Activated CD4-positive, CD25-positive, alpha-beta regulatory T cell treated with anti-CD3 and anti-CD28 coated beads, Interleukin-2, amount 50 U/mL, for 72 hours (primary cell): ENCODE results near the gene UFSP2.

Experiments
- DNase-seq: peaks from one replicate; pipeline ENCODE4 v3.0.0; 2021

The UFSP2 gene

DNA sequence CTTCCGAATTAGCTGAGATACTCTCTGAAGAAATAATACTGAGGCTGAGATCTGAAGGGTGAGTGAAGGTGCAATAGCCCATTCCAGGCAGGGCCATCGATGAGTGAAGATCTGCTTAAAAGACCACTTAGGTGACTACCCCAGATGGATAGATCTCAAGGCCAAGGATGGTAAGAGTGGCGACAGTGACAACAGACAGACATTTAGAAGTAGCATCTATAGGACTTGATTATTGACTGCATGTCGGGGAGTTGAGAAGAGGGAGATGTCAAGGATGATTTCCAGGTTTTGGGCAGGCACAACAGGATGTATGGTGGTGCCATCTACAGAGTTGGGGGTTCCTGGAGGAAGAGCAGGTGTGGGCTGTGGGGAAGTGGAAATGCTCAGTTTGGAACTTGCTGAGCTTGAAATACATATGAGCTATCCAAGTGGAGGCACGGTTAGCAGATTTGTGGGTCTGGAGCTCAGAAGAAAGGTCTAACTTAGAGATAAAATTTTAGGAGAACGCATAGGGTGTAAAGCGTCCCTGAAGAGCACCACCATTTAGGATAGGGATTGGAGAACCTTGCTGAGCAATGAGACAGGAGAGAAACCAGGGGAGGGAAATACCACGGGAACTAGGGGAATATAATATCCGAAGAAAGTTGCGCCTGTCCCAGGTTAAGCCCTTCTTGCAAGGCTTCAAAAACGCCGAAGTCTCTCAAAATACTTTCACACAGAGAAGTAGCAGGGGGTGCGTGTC, 688 bp downstream of the UFSP2 start:
- no peak for DNase-seq

- DNase-seq: no peak
These were observed 4.2 kb downstream of the UFSP2 start for GRCh38 chr4:185421366-185422124.

- DNase-seq: no peak
These were observed 8.8 kb downstream of the UFSP2 start for GRCh38 chr4:185416955-185417354.

DNA sequence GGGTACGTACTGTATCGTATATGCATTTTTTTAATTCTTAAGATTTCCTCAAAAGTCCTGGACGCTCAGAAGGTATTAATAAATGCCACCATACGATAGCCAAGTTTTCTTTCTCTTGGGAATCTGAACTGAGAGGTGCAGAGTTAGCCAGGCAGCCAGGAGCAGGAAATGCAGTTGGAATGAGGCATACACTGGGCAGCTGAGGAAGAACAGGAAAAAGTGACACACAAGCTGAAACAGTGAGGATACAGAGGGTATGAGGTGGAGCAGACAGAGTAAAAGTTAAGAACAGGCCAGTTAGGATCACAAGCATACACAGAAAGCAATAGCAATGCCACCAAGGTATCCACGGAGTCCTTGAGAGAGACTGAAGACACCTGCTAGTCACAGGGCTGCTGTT, 13.4 kb downstream of the UFSP2 start:
- no peak for DNase-seq

DNA sequence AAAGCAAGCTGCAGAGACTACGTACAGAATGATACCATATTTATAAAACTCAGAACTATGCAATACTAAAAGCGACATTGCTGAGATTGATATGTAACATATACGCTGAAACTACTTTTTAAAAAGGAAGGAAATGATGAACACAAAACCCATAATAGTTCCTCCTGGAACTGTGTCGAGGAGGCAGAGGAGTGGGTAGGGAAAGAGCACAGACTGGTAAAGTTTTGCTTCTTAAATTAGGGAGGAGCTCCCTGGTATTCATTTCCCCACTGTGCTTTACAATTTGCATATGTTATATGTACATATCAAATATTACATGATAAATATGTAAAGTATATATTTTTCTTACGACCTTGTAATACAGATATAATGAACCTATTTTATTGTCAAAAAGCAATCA, 13.9 kb downstream of the UFSP2 start:
- no peak for DNase-seq

DNA sequence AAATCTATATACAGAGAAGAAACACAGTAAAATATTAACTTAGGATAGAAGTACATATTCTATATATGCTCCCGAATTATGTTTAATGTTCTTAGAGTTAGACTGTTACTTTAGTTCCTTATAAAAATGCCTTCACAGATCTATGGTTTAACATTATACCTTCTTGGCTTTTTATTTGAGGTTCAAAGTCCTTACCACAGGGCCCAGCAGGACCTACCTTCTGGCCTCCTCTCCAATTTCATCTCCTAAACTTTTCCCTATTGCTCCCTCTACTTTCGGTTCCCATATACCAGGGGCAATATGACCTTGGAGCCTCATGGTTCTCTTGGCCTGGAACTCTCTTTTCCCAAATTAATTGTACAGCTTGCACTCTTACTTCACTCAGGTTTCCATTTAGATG, 17.3 kb downstream of the UFSP2 start:
- no peak for DNase-seq

GRCh38 chr4:185405296-185405999, 20.3 kb downstream of the UFSP2 start:
- DNase-seq: no peak

DNA sequence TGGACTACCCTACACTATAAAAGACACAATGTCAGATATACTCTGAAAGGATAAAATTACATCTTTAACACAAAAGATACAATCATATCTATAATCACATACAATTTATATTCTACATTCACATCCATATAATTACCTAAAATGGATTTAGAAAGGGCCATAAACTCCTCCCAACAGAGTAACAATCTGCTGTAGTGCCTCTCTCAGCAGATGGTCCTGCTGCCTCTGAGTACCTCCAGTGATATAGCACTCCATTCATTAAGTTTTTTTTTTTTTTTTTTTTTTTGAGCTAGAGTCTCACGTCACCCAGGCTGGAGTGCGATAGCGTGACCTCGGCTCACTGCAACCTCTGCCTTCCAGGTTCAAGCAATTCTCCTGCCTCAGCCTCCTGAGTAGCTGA, 21.7 kb downstream of the UFSP2 start:
- DNase-seq: no peak

GRCh38 chr4:185399466-185399865, 26.3 kb downstream of the UFSP2 start:
- no peak for DNase-seq

DNA sequence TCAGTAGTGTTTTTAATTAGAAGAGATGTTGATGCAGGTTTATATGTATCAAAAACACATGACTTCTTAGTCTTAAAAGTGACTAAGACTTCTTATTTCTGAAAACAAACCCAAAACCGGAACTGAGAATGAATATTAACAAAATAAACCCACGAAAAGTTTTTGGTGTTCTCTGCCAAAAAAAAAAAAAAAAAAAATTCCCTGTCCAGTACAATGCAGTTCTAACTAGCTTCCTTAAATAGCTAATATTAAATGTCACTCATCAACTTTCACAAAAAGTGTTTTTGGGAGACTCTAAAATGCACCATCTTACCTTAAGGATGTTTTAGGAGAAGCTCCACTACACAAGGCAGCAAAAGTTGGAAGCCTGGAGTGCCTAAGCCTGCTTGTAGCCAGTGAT, 27.1 kb downstream of the UFSP2 start:
- DNase-seq: no peak

DNA sequence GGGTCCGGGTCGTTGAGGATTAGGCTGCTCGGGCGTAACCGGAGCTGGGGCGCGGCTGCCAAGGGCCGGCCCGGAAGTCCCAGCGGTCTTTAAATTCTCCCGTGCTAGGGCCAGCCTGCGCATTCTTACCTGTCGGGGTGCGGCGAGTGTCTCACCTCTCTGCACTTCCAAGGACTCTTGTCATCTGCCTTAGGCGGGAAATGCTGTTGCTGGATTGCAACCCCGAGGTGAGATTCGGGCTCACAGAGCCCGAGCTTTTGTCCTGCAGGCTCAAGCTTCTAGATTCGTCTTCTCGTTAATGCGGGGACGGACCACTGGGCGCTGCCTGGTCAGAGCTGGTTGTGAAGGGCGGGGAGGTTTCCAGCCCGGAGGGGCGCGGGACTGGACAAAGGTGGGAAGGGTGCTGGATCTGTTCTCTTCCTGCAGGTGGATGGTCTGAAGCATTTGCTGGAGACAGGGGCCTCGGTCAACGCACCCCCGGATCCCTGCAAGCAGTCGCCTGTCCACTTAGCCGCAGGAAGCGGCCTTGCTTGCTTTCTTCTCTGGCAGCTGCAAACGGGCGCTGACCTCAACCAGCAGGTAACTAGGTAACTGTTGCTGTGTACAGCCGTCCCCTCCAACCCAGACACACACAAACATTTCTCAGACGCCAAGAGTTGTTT, 28.9 kb downstream of the UFSP2 start, which contains the start of gene ANKRD37:
Gene ANKRD37, plus strand, starts transcription at position 118 of the 662 bp plus-strand sequence. Its CDS starts 83 bp downstream, at position 201.
- DNase-seq: peak; percentile 37

DNA sequence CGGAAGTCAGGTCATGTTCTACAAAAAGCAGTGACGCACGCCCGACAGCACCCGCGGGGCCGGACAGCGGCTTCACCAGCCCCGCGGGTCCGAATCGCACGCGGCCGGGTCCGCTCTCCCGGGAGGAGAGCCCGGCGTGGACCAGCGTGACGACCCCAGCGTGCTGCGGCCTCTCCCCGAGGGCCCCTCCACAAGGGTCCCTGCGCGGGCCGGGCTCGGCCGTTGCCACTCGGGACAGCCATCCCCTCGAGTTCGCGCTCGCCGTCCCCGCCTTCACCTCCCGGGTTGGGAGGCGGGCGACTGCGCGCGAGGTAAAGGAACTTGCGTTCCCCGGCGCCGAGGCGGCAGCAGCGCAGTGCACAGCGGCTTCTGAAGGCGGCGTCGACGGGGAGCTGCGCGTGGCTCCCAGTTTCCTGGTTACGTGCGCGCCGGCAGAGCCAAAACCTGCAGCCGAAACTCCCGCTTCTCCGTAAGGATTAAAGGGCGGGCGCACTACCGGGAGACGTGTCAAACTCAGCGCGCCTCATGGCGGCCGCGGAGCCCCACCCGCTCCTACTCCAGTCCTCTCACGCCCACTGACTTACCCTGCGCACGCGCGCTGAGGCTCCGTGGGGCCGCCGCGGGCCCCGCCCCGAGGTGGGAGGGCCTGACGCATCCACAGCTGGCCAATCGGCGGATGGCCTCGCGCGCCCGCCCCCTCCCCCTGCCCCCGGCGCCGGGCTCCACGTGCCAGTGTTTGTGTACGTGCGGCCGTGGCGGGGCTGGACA, 29.6 kb downstream of the UFSP2 start:
- DNase-seq: peak; percentile 97

- DNase-seq: no peak
These were observed 30.4 kb downstream of the UFSP2 start, which contains the start of gene LRP2BP for GRCh38 chr4:185395238-185395955. TSS of gene LRP2BP (minus strand) at chr4:185395924. CDS start at chr4:185378186, 17,738 bp downstream.

- DNase-seq: no peak
These were observed 31.1 kb downstream of the UFSP2 start for GRCh38 chr4:185394568-185395237.

DNA sequence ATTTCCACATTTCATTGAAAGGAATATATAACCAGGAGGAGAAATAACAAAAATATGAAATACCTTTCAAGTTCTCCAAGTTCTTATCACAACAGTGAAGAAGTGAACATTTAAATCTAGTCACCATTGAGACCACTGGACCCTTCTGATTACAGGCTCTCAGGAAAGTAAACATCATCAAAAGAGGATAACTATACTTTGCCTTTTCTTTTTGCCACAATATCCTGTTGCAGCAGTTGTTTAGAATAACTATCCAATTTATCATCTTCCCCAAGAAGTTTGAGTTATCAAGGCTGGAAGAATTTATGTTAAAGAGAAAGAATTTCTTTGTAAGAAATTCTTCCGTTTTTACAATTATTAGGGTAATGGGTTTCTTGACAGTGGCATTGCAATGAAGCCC, 33.6 kb downstream of the UFSP2 start:
- DNase-seq: no peak

- no peak for DNase-seq
These were observed 34.8 kb downstream of the UFSP2 start for GRCh38 chr4:185390941-185391340.

DNA sequence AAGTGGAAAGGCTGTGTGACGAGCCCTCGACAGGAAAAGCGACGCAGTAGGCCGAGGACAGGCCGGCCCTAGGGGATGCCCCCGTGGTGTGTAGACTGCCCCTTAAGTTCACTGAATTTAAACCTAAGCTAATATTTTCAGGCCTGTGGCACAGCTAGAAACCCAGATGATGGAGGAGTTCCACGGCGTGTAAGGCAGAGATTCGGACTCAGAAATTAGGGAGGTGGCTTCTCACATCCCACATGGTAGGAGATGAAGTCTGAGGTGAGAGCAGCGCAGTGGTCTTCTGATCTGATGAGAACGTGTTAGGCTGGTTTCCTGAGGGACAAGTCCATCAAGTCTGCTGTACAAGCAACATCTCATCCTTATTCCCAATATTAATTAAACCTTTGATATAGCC, 37.8 kb downstream of the UFSP2 start:
- DNase-seq: no peak

DNA sequence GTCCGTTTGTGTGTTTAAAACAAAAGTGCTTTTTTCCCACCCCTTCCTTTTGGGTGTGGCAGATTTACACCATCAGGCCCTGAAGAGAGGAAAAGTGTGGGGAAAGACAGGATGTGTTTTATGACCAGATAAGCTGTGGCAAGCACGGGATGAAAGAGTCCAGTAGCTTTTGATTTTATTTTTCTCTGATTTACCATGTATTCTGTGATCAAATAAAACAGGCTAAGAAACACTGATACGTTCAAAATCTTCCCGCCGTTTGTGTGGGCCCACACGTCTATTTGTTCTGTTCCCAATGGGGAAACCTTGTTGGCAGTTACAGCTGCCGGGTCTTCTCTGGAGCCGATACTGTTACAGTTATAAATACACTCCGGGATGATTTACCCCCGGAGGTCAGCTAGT, 40.8 kb downstream of the UFSP2 start:
- no peak for DNase-seq

GRCh38 chr4:185384061-185384460, 41.7 kb downstream of the UFSP2 start:
- no peak for DNase-seq

DNA sequence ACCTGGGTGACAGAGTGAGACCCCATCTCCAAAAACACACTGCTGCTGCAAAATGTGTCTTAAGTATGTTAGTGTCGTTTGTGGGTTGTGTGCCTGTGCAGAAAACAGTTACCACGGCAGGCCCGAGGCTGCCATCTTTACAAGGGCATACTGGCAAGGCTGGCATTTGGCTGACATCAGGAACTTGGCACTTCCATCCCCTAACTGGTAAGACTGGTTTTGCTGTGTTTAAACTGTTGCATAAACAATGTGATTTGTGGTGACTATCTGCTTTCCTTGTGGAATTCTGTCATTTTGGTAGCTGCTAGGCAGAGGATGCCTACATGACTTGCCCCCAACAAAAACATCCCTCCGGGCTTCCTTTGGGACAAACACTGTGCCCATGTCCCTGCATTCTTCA, 42.3 kb downstream of the UFSP2 start:
- DNase-seq: no peak

GRCh38 chr4:185382754-185383153, 43.0 kb downstream of the UFSP2 start:
- no peak for DNase-seq
